IgD-negative memory B cell (primary cell): ENCODE data around the gene TMEM250. TPM values are rescaled to one million over a fixed set of nuclear protein-coding genes. Genes with fewer than 3 reads are reported as not detected.

Experiments used
- H3K27ac Mint-ChIP-seq, 3 donors: one replicate each; pipeline ENCODE4 v1.8.0; 2020 to 2022; ENCODE audit warnings: mild to moderate bottlenecking in 3 of 3, mixed read lengths in 3 of 3, moderate library complexity in 1 of 3
- H3K27me3 Mint-ChIP-seq: one replicate; pipeline ENCODE4 v1.8.0; 2021; ENCODE audit warnings: mixed read lengths
- H3K36me3 Mint-ChIP-seq: one replicate; pipeline ENCODE4 v1.8.0; 2020; ENCODE audit warnings: mild to moderate bottlenecking, mixed read lengths
- H3K4me1 Mint-ChIP-seq, 3 donors: one replicate each; pipeline ENCODE4 v1.8.0; 2020 to 2022; ENCODE audit warnings: mixed read lengths in 3 of 3, mild to moderate bottlenecking in 1 of 3
- H3K4me3 Mint-ChIP-seq, 4 donors: one replicate each; pipeline ENCODE4 v1.8.0; 2020 to 2022; ENCODE audit warnings: mild to moderate bottlenecking in 4 of 4, mixed read lengths in 4 of 4, moderate library complexity in 3 of 4
- H3K9me3 Mint-ChIP-seq, 3 donors: one replicate each; pipeline ENCODE4 v1.8.0; 2020 to 2021; ENCODE audit warnings: mixed read lengths in 3 of 3, mild to moderate bottlenecking in 1 of 3
- polyA plus RNA-seq: library from polyadenylated mRNA; unstranded; fragments of 300-500 nt; fragmentation: Illumina TruSeq; gene quantifications from one replicate; pipeline ENCODE4 v1.2.3, GENCODE V29; 2021

Gene TMEM250
- polyA plus RNA-seq, 1 donor from 2014 or later = 30.3 TPM

GRCh38 chr9:136128436-136128835 is 9.8 kb upstream of the TMEM250 start:
- Mint-ChIP-seq H3K9me3 (no peaks in the 10 kb centered on the region), H3K36me3 (peaks cover 1% of the 10 kb centered on the region), H3K27me3 (peaks cover 25% of the 10 kb centered on the region), H3K27ac (no peak overlapping the region), H3K4me3 (no peak overlapping the region), H3K4me1 (no peaks in the 10 kb centered on the region)

- Mint-ChIP-seq H3K27ac (peak overlapping the region in 1 of 3 donors; percentile 55), H3K9me3 (no peaks in the 10 kb centered on the region), H3K36me3 (peaks cover 1% of the 10 kb centered on the region), H3K4me1 (peaks cover 0 to 2% (median 0%) of the 10 kb centered on the region in 3 donors), H3K4me3 (no peak overlapping the region), H3K27me3 (peaks cover 23% of the 10 kb centered on the region)
These were observed 8.6 kb upstream of the TMEM250 start for GRCh38 chr9:136127313-136127712.

GRCh38 chr9:136124976-136125692 is 6.5 kb upstream of the TMEM250 start:
- H3K27ac Mint-ChIP-seq = no peak overlapping the region
- no peaks in the 10 kb centered on the region for H3K9me3 Mint-ChIP-seq
- peaks cover 1% of the 10 kb centered on the region for H3K36me3 Mint-ChIP-seq
- H3K27me3 Mint-ChIP-seq = peaks cover 11% of the 10 kb centered on the region
- H3K4me3 Mint-ChIP-seq = no peak overlapping the region
- peaks cover 0 to 2% (median 0%) of the 10 kb centered on the region in 3 donors for H3K4me1 Mint-ChIP-seq

GRCh38 chr9:136122425-136123383 is 4.0 kb upstream of the TMEM250 start:
- peaks cover 0 to 2% (median 1%) of the 10 kb centered on the region in 3 donors for H3K4me1 Mint-ChIP-seq
- H3K9me3 Mint-ChIP-seq = no peaks in the 10 kb centered on the region
- peak overlapping the region in 1 of 3 donors; percentile 48 for H3K27ac Mint-ChIP-seq
- H3K27me3 Mint-ChIP-seq = peaks cover 3% of the 10 kb centered on the region
- H3K36me3 Mint-ChIP-seq = no peaks in the 10 kb centered on the region
- no peak overlapping the region for H3K4me3 Mint-ChIP-seq

DNA sequence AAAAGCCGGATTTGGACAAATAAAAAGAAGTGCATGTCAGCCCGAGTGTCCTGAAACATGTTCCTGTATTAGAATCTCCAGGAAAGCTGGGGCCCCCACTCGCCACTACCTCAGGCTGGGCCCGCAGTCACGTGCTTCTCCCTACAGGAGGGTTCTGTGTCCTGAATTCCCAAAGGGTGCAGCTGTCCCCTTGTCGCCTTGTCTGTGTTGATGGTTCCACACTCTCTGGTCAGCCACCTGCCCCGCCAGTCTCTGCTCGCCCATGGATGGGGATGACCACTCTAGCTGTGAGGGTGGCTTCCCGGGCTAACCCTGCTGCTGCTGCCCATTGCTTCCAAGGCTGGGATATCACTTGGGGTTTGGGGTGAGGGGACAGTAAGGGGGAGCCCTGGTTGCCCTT is 3.1 kb upstream of the TMEM250 start:
- Mint-ChIP-seq H3K9me3 (no peaks in the 10 kb centered on the region), H3K27me3 (peaks cover under 1% of the 10 kb centered on the region), H3K4me3 (peak overlapping the region in 1 of 4 donors; percentile 40), H3K4me1 (peaks cover 0 to 4% (median 2%) of the 10 kb centered on the region in 3 donors), H3K27ac (peak overlapping the region in 2 of 3 donors; percentile 53 to 80), H3K36me3 (no peaks in the 10 kb centered on the region)

DNA sequence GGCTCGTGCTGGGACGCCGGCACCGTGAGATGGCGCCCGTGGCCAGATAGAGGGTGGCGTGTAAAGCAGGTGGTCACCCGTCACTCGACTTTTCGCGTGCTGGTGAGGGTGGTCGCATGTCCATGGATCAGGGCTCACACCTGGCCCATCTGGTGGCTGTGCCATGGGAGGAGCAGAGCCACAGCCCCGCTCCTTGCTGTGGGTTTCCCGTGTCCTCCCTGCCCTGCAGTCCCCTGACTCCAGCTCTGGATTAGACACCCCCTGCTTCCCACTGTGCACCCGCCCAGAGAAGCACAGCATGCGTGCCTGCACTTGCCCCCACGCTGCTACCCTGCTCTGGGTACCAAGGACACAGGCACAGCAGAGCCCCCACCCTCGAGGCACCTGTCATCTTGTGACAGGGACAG is 1.8 kb upstream of the TMEM250 start:
- H3K27ac Mint-ChIP-seq = peak overlapping the region in 2 of 3 donors; percentile 92 to 97
- no peaks in the 10 kb centered on the region for H3K9me3 Mint-ChIP-seq
- H3K27me3 Mint-ChIP-seq = no peaks in the 10 kb centered on the region
- H3K4me1 Mint-ChIP-seq = peaks cover 0 to 4% (median 2%) of the 10 kb centered on the region in 3 donors
- no peaks in the 10 kb centered on the region for H3K36me3 Mint-ChIP-seq
- peak overlapping the region in 2 of 4 donors; percentile 17 to 70 for H3K4me3 Mint-ChIP-seq

DNA sequence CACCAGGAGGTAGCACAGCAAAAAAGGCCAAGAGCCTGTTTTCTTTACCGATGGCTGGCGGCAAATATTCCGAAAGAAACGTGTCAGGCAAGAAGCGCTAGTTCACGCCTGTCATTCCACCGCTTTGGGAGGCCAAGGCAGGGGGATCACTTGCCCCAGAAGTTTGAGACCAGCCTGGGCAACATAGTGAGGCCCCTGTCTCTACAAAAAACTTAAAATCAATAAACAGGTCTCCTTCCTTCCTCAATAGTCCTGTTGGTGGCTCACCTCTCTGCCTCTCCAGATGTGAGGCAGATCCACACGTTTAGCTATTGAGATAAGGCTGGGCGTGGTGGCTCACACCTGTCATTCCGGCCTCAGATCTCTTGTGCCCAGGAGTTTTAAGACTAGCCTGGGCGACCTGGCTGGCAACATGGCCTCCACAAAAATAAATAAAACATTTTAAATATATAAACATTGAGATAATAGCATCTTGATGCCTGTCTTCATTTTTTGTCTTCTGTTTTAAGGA is 1.3 kb upstream of the TMEM250 start:
- Mint-ChIP-seq H3K9me3 (no peaks in the 10 kb centered on the region), H3K27me3 (no peaks in the 10 kb centered on the region), H3K27ac (peak overlapping the region; percentile 81 to 97 (median 92)), H3K4me1 (peaks cover 0 to 4% (median 2%) of the 10 kb centered on the region in 3 donors), H3K36me3 (no peaks in the 10 kb centered on the region), H3K4me3 (peak overlapping the region; percentile 17 to 79 (median 72))

- Mint-ChIP-seq H3K4me1 (peaks cover 0 to 9% (median 2%) of the 10 kb centered on the region in 3 donors), H3K27me3 (no peaks in the 10 kb centered on the region), H3K9me3 (no peaks in the 10 kb centered on the region), H3K27ac (peak overlapping the region; percentile 90 to 97 (median 93)), H3K36me3 (peaks cover 2% of the 10 kb centered on the region), H3K4me3 (peak overlapping the region; percentile 79 to 95 (median 92))
These were observed 597 bp upstream of the TMEM250 start for GRCh38 chr9:136119061-136119882.

DNA sequence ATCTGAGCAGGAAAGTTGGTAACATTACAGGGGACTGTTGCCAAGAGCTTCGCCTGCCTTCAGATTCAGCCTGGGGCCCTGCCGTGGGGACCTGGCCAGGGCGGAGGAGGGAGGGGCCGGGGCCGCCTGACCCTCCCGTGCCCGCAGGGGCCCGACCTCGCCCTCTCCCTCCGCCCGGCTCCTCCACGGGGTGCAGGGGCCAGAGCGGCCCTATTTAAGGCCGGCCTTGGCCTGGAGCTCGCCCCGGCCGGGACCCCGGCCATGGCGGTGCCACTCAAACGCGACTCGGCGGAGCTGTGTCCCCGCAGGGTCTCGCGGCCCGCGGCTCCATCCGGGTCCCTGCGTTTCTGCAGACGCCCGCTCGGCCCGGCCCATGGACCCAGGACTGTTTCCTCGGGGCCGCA is 757 bp downstream of the TMEM250 start:
- Mint-ChIP-seq H3K27ac (peak overlapping the region; percentile 86 to 97 (median 91)), H3K36me3 (peaks cover 2% of the 10 kb centered on the region)

DNA sequence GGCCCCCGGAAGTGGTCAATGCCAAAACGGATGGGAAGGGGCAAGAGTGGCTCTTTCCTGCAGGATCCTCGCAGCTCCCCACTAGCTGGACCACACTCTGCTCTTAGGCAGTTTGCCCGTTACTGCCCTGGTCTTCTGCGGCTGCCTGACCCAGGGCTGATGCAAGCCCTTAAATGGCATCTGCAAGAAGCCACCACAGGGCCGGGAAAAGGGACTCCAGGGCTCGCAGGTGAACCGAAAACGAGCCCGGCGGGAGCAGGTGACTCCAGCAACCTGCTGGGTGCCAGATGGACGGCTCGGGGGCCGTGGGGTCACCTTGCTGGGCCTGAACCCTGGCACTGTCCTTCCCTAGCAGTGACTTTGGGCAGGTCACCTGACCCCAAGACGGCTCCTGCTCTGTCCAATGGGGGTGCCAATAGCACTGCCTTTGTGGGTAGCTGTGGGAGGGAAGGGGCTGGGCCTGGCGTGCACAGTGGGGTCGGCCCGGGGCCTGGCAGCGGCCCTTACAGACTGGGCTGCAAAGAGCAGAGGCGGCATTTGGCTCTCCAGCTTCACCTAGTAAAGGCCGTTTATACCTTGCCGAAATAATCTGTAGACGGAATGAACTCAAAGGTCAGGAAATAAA is 1.3 kb downstream of the TMEM250 start:
- H3K4me3 Mint-ChIP-seq = peak overlapping the region; percentile 82 to 94 (median 88)
- peaks cover 0 to 9% (median 3%) of the 10 kb centered on the region in 3 donors for H3K4me1 Mint-ChIP-seq
- peaks cover 2% of the 10 kb centered on the region for H3K36me3 Mint-ChIP-seq
- no peaks in the 10 kb centered on the region for H3K27me3 Mint-ChIP-seq
- no peaks in the 10 kb centered on the region for H3K9me3 Mint-ChIP-seq
- peak overlapping the region; percentile 86 to 97 (median 91) for H3K27ac Mint-ChIP-seq

More for the DNA sequence above, 757 bp downstream of the TMEM250 start:
- Mint-ChIP-seq H3K9me3 (no peaks in the 10 kb centered on the region), H3K4me3 (peak overlapping the region; percentile 82 to 94 (median 88)), H3K4me1 (peaks cover 1 to 9% (median 3%) of the 10 kb centered on the region in 3 donors), H3K27me3 (no peaks in the 10 kb centered on the region)

- Mint-ChIP-seq H3K4me3 (peak overlapping the region in 3 of 4 donors; percentile 25 to 55 (median 47)), H3K9me3 (no peaks in the 10 kb centered on the region), H3K27me3 (no peaks in the 10 kb centered on the region), H3K27ac (peak overlapping the region in 1 of 3 donors; percentile 45), H3K36me3 (peaks cover 2% of the 10 kb centered on the region), H3K4me1 (peaks cover 0 to 9% (median 3%) of the 10 kb centered on the region in 3 donors)
These were observed 2.1 kb downstream of the TMEM250 start for GRCh38 chr9:136116360-136117098.

GRCh38 chr9:136115641-136116359 is 2.9 kb downstream of the TMEM250 start:
- Mint-ChIP-seq H3K4me3 (peak overlapping the region in 2 of 4 donors; percentile 25 to 74), H3K36me3 (peaks cover 2% of the 10 kb centered on the region), H3K4me1 (peaks cover 3 to 9% (median 3%) of the 10 kb centered on the region in 3 donors), H3K27me3 (no peaks in the 10 kb centered on the region), H3K27ac (peak overlapping the region in 1 of 3 donors; percentile 45), H3K9me3 (no peaks in the 10 kb centered on the region)

DNA sequence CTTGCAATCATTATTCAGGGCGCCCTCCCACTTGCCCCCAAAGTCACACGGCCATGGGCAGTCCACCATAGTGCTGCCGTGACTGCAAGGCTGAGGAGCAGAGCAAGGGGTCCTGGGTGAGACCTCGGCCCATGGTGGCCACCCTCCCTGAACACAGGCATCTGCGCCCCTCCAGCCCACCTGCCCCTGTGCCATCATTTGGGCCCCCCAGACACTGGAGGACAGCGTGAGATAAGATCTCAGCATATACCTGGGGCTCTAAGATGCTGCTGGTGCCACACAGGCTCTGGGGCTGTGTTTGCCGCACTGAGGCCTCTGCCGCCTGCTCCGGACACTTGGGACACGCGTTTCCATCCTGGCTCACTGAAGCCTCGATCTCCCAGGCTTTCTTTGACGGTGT is 3.5 kb downstream of the TMEM250 start:
- Mint-ChIP-seq H3K27ac (peak overlapping the region in 1 of 3 donors; percentile 32), H3K4me1 (peaks cover 3 to 9% (median 3%) of the 10 kb centered on the region in 3 donors), H3K27me3 (no peaks in the 10 kb centered on the region), H3K4me3 (peak overlapping the region in 1 of 4 donors; percentile 74), H3K9me3 (no peaks in the 10 kb centered on the region), H3K36me3 (peaks cover 2% of the 10 kb centered on the region)
